Raji (cell line): Measurements from ENCODE around the gene SRGAP1.

Experiments used
- POLR2A ChIP-seq: IDR thresholded peaks from 2 replicates; pipeline ENCODE4 v1.6.1; 2011; ENCODE audit warnings: low read depth, low read length, control low read depth; ENCODE audit not compliant: insufficient read depth

The SRGAP1 gene

GRCh38 chr12:63821781-63822251 lies 22.7 kb upstream of the SRGAP1 start:
- no peak for TF ChIP-seq POLR2A

DNA sequence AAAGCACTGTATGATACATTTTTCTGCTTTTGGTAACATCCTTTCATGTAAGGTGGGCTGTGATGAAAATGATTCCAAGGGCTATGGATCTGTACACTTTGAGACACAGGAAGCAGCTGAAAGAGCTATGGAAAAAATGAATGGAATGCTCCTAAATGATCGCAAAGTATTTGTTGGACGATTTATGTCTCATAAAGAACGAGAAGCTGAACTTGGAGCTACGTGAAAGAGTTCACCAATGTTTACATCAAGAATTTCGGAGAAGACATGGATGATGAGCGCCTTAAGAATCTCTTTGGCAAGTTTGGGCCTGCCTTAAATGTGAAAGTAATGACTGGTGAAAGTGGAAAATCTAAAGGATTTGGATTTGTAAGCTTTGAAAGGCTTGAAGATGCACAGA lies 22.1 kb upstream of the SRGAP1 start:
- TF ChIP-seq POLR2A, result no peak

- TF ChIP-seq POLR2A, result no peak
Measured at GRCh38 chr12:63823040-63823439, 21.5 kb upstream of the SRGAP1 start.

DNA sequence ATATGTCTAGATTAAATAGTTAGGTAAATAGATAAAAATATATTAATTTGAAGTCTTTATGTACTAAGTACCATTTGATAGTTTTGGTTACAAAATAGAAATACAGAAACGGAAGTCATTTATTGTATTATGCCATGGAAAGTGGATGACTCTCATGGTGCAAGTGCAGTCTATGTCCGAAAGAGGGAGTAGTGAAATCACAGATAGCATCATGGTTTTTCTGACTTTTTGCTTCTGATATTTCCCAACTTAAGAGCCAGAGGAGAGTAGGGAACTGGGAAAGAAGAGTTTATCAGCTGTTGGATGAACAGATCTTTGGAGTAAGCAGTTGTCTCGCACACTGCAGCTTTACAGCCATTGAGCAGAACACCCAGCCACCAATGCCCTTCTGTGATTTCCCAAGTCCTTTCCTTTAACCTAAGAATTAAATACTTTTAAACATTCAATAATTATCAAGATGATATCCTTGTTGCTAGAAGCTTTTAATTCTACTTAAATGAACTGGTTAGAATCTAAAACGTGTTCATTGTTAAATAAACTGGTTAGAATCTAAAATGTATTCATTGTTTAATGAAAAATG lies 18.4 kb upstream of the SRGAP1 start:
- TF ChIP-seq POLR2A, result no peak

GRCh38 chr12:63828867-63829266 lies 15.6 kb upstream of the SRGAP1 start:
- TF ChIP-seq POLR2A, result no peak

DNA sequence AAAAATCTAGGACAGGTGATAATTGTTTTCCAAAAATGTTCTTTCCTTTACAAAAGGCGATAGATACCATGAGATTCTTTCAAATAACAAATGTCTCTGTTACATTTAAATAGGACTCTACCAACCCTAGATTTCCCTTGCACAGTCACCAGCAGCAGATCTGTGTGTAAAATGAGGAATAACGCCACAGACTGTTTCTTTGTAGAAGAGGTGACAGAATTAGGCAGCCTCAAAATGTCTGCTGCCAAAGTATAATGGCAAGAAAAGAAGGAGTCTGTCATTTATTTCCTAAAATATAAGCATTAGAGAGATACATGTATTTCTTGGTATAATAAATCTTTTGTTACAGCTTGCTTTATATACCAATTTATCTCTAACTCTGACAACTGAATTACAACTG lies 8.5 kb upstream of the SRGAP1 start:
- no peak for TF ChIP-seq POLR2A

GRCh38 chr12:63836936-63837335 lies 7.6 kb upstream of the SRGAP1 start:
- TF ChIP-seq POLR2A, result no peak

DNA sequence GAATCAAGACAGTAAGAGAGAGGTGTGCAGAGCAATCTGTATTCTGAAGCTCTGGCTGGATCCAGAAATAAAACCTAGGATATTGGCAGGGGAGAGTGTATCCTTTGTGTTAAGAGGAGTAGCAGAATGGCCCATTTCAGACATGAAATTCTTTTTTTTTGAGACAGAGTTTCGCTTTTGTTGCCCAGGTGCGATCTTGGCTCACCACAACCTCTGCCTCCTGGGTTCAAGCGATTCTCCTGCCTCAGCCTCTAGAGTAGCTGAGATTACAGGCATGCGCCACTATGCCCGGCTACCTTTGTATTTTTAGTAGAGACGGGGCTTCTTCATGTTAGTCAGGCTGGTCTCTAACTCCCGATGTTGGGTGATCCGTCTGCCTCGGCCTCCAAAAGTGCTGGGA lies 6.1 kb upstream of the SRGAP1 start:
- no peak for TF ChIP-seq POLR2A

DNA sequence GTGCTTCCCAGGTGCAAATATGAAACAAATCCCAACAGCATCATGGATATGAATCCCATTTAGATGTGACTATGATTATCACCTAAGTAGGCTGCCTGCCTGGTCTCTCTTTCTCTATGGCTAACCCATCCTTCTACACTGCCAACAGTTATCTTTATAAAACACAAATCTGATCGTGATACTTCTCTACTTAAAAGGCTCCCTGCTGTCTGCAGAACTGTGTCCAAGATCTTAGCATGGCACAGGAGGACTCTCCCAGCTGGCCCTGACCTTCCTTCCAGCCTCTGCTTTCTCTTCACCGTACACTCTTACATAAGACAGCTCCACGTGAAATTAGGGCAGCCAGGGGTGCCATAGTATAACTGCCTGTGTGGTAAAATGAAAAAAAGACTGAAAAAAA lies 3.5 kb upstream of the SRGAP1 start:
- no peak for TF ChIP-seq POLR2A

DNA sequence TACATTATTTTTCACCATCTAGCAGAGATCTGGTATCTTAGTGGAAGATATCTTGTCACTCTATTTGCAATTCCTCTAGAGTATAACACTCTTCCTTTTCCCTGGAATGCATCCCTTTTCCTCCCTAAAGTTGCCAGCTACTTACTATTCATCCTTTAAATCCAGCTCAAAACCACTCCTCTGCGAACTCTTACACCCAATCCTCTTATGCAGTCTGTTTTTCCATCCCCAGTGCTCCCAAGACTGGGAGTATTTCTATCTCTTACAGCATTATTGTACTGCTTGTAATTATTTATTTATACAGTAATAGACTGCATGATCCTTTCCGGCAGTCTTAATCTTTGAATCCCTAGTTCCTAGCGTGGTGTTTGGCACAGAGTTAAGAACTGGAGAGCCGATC lies 2.9 kb upstream of the SRGAP1 start:
- no peak for TF ChIP-seq POLR2A

GRCh38 chr12:63843254-63843720 lies 1.2 kb upstream of the SRGAP1 start:
- TF ChIP-seq POLR2A, result no peak

GRCh38 chr12:63843721-63844390 lies 644 bp upstream of the SRGAP1 start:
- no peak for TF ChIP-seq POLR2A

DNA sequence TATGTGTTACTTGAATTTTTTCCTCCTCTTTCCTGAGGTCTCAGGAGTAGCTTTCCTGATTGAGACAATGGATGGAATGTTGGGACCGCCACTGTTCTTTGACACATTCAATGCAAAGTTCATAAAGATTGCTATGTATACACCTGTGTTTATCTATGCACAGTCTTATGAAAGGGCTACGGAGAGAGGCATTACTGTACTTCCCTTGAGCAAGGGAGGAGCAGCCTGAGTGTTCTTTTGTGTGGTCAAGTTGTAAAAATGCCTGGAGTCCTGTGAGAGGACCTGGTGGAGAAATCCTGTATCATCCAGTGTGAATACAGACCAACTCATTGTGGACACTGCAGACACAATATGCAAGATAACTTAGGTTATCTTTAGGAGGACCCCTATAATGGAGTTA lies 1.2 kb downstream of the SRGAP1 start:
- TF ChIP-seq POLR2A, result no peak

DNA sequence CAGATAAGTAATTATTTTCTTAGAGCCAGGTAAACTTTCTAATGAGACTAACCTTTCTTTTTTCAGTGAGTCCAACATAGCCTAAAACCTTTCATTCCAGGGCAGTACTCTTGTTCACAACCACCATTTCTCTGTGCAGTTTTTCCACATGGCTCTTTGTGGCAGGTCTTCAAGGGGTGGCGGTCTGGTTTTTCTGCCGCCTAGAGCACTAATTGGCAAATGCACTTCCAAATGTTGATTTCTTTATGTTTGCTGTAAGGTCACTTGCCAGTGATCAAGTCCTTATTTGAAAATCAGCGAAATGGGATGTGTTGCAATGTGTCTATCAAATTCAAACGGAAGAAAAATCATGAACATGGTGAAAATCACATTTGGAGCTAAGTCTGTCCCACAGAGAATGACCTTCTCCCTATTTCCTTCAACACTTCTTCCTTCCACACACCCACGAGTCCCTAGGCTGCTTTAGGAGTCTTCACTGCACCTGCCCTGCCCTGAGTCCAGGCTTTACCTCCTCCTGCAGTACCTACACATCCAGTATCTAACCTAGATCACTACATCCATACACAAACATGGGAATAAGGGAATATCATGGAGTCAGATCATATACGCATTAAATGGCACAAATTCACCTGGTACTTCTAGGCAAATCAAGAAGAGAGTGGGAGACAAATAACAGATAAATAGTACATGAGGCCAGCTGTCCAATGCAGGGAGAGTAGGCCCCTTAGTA lies 1.9 kb downstream of the SRGAP1 start:
- no peak for TF ChIP-seq POLR2A

DNA sequence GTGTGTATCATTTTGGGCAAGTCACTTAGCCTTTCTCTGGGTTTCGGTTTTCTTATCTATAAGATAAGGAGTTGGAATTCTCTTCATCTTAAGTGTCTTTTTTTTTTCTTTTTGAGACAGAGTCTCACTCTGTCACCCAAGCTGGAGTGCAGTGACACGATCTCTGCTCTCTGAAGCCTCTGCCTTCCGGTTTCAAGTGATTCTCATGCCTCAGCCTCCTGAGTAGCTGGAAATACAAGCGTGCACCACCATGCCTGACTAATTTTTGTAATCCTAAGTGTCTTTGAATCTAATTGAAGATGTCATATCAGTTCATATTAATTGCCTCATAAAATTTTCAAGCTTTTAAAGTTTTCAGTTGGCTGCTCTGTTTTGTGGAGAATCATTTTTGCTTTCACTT lies 4.0 kb downstream of the SRGAP1 start:
- no peak for TF ChIP-seq POLR2A

- no peak for TF ChIP-seq POLR2A
Measured at GRCh38 chr12:63849106-63849620, 4.7 kb downstream of the SRGAP1 start.
